Lung (tissue), 16 donors: ENCODE results near the gene OXSR1. TPM values are rescaled to one million over a fixed set of nuclear protein-coding genes. Genes with fewer than 3 reads are reported as not detected.

ENCODE experiments used
- ATAC-seq: fragments of 200-7000 bp; cut with Tn5 transposase; one replicate; pipeline ENCODE4 v1.9.1; 2020; ENCODE audit warnings: moderate number of reproducible peaks; ENCODE audit not compliant: insufficient read depth, low FRiP score
- DNase-seq, 3 donors: peaks; one replicate each; pipeline ENCODE4 v3.0.0-alpha.2; 2013 to 2017
- H3K27ac ChIP-seq, 2 donors: one replicate each; pipeline ENCODE4 v1.5.1; 2013; ENCODE audit warnings: mild to moderate bottlenecking in 2 of 2, moderate library complexity in 2 of 2, control low read depth in 1 of 2, inconsistent platforms in 1 of 2, low read depth in 1 of 2, low read length in 1 of 2
- H3K27me3 ChIP-seq, 3 donors: one replicate each; pipeline ENCODE4 v1.5.1; 2013; ENCODE audit warnings: low read length in 2 of 3; ENCODE audit not compliant: control insufficient read depth in 3 of 3, insufficient read depth in 3 of 3
- H3K36me3 ChIP-seq, 4 donors: one replicate each; pipeline ENCODE4 v1.5.1; 2013; ENCODE audit warnings: low read length in 4 of 4, mild to moderate bottlenecking in 1 of 4, moderate library complexity in 1 of 4; ENCODE audit not compliant: control insufficient read depth in 4 of 4, insufficient read depth in 4 of 4
- H3K4me1 ChIP-seq, 5 donors: one replicate each; pipeline ENCODE4 v1.5.1; 2013; ENCODE audit warnings: low read length in 5 of 5, mild to moderate bottlenecking in 2 of 5, moderate library complexity in 1 of 5; ENCODE audit not compliant: control insufficient read depth in 5 of 5, insufficient read depth in 5 of 5
- H3K4me3 ChIP-seq: one replicate; pipeline ENCODE4 v1.5.1; 2013; ENCODE audit warnings: mild to moderate bottlenecking, control low read depth, moderate library complexity
- H3K9ac ChIP-seq, 2 donors: one replicate each; pipeline ENCODE4 v1.5.1; 2013; ENCODE audit warnings: low read length in 2 of 2, control low read depth in 1 of 2; ENCODE audit not compliant: insufficient read depth in 1 of 2
- H3K9me3 ChIP-seq, 4 donors: one replicate each; pipeline ENCODE4 v1.5.1; 2013; ENCODE audit warnings: low read length in 3 of 4, mild to moderate bottlenecking in 1 of 4, moderate library complexity in 1 of 4; ENCODE audit not compliant: control insufficient read depth in 4 of 4, insufficient read depth in 3 of 4
- WGBS, 2 donors: extraction: QIAGEN DNeasy Blood & Tissue Kit; methylation state at CpG; one replicate each; pipeline ENCODE4 v1.1.7; 2013; 5-methylcytosine and 5-hydroxymethylcytosine counted together
- long read RNA-seq, 5 donors: transcript quantifications; one replicate each; lab custom pipeline, GENCODE V29; 2026
- polyA plus RNA-seq, 2 donors: library from polyadenylated mRNA; stranded (reverse); fragments of 200-250 nt; gene quantifications; one replicate each; pipeline ENCODE4 v1.2.1, GENCODE V29; 2013
- total RNA-seq, 2 donors: library from RNA; depleted of rRNA in 1 of 2; stranded (reverse); fragments of >200 nt in 1 of 2; gene quantifications; one replicate each; pipeline ENCODE4 v1.2.1, GENCODE V29; 2014 to 2021
- TF ChIP-seq, protein P1 (sequence below): IDR thresholded peaks from 2 replicates; pipeline ENCODE4 v1.5.1; 2012; ENCODE audit warnings: mild to moderate bottlenecking; ENCODE audit errors: control extremely low read depth, extremely low read depth
- donor health status: control.
- donor health status: control.
- donor health status: Bipolar disorder and iron deficiency.
- donor health status: healthy.
- donor health status: DM: yes; HTN: yes; CAD: no.

The OXSR1 gene
- total RNA-seq (10 to 100 TPM; 28.8 to 38.9 TPM), polyA plus RNA-seq (10 to 100 TPM; 11.9 to 21.0 TPM)
- long read RNA-seq, donor 1, full-length matches to known transcripts: 2 of 7 reads
- long read RNA-seq, donor 1, partial matches to known transcripts: 5 of 7 reads
- long read RNA-seq, donor 1, other reads (novel, unspliced or antisense): 0 of 7 reads
- long read RNA-seq, donor 2, full-length matches to known transcripts: 3 of 3 reads
- long read RNA-seq, donor 2, partial matches to known transcripts: 0 of 3 reads
- long read RNA-seq, donor 2, other reads (novel, unspliced or antisense): 0 of 3 reads
- long read RNA-seq, donor 3, full-length matches to known transcripts: 2 of 35 reads
- long read RNA-seq, donor 3, partial matches to known transcripts: 33 of 35 reads
- long read RNA-seq, donor 3, other reads (novel, unspliced or antisense): 0 of 35 reads
- long read RNA-seq, donor 4, full-length matches to known transcripts: 2 of 2 reads
- long read RNA-seq, donor 4, partial matches to known transcripts: 0 of 2 reads
- long read RNA-seq, donor 4, other reads (novel, unspliced or antisense): 0 of 2 reads
- long read RNA-seq, donor 5, full-length matches to known transcripts: 5 of 14 reads
- long read RNA-seq, donor 5, partial matches to known transcripts: 9 of 14 reads
- long read RNA-seq, donor 5, other reads (novel, unspliced or antisense): 0 of 14 reads

DNA sequence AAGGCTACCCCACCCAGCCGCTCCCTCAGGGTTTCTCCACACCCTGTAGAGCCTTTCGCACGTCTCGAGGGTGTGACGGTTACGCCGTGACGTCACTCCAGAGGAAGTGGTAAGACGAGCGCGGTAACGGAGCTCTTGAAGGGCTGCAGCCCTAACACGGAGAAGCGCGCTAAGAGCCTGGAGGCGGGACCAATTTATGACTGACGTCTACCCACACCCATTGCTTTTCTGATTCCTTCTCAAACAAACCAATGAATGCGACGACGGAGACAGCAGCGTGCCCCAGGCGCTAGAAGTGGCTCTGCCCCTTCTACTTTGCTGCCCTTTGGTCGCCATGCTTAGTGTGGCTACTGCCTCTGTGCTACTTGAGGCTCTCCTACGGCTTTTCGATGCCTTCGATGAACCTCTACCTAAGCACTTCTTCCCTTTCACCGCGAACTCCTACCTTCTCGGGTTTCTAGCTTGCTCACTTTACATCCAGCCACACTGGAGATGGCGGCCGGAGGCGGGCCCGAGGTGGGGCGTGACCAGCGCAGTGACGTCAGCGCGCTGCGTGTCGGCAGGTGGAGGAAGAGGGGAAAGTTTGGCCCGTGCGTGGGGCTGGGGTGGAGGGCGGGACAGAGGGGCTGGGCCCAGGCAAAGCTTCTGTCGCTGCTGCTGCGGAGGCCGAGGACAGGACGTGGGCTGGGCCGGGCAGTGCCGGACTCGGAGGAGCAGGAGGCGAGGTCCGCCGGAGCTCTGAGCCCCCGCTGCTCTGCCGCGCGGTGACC lies at the start of gene OXSR1:
Gene OXSR1 (plus strand): TSS at position 586 of the 770 bp plus-strand sequence. CDS start 340 bp downstream, outside the sequence.
- Histone ChIP-seq H3K27ac (peak within 1 kb of the TSS; percentile 96), H3K27me3 (no peaks in the 10 kb centered on the region), H3K9ac (peak within 1 kb of the TSS; percentile 87 to 96), H3K36me3 (no peaks in the 10 kb centered on the region), H3K9me3 (no peaks in the 10 kb centered on the region), H3K4me1 (peaks cover 0 to 8% (median 5%) of the 10 kb centered on the region in 5 donors), H3K4me3 (peak within 1 kb of the TSS; percentile 77)
- DNase-seq (peak; percentile 99 to 100 (median 100)), ATAC-seq (peak; percentile 96)
- TF ChIP-seq, protein P1, sequence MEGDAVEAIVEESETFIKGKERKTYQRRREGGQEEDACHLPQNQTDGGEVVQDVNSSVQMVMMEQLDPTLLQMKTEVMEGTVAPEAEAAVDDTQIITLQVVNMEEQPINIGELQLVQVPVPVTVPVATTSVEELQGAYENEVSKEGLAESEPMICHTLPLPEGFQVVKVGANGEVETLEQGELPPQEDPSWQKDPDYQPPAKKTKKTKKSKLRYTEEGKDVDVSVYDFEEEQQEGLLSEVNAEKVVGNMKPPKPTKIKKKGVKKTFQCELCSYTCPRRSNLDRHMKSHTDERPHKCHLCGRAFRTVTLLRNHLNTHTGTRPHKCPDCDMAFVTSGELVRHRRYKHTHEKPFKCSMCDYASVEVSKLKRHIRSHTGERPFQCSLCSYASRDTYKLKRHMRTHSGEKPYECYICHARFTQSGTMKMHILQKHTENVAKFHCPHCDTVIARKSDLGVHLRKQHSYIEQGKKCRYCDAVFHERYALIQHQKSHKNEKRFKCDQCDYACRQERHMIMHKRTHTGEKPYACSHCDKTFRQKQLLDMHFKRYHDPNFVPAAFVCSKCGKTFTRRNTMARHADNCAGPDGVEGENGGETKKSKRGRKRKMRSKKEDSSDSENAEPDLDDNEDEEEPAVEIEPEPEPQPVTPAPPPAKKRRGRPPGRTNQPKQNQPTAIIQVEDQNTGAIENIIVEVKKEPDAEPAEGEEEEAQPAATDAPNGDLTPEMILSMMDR: no peak
- WGBS, 2 donors: 0% methylated on average over 53 to 57 of the region's 57 CpGs

DNA sequence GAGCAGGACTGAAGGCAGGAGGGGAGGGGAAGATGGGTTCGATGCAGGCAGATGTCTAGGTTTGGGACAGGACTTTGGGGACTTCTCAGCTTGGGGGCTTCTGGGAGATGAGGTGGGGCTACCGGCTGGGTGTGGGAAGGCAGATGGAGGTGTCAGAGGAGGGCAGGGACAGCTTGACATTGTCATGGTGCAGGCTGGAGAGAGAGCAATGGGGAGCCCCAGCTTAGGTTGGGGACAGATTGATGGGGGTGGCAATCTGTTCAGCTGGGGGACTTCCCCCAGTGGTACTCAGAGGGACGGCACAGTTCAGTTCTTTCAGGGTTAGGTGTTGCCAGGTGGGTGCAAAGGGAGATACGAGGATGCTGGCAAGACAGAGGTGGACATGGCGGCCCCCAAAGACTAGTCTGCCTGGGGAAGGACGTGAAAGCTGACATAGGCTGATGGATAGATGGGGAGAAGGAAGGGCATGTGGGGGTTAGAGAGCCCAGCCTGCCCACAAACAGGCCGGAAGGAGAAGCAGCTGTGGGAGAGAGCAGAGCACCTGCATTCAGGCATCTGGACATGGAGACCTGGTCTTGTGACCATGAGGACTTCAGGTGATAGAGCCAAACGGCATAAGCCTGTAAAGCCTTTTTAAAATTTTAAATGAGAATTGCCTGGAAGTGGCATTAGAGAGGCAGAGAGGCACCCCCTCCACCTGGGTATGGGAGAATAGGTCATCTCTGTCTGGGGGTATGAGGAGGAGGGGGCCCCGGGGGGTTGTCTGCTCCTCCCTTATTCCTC lies 49.5 kb upstream of the OXSR1 start:
- Histone ChIP-seq H3K9me3 (no peaks in the 10 kb centered on the region), H3K27me3 (no peaks in the 10 kb centered on the region), H3K36me3 (peaks cover 0 to 13% (median 5%) of the 10 kb centered on the region in 4 donors), H3K9ac (no peak overlapping the region), H3K4me3 (no peak overlapping the region), H3K4me1 (no peaks in the 10 kb centered on the region), H3K27ac (no peak overlapping the region)
- ATAC-seq (no peak), DNase-seq (no peak)
- WGBS, 2 donors: 69 to 72% methylated on average over 9 of the region's 9 CpGs
- TF ChIP-seq, protein P1: no peak

- Histone ChIP-seq H3K9me3 (no peaks in the 10 kb centered on the region), H3K36me3 (peaks cover 0 to 21% (median 5%) of the 10 kb centered on the region in 4 donors), H3K27ac (no peak overlapping the region), H3K4me1 (no peaks in the 10 kb centered on the region), H3K4me3 (no peak overlapping the region), H3K9ac (no peak overlapping the region), H3K27me3 (no peaks in the 10 kb centered on the region)
- TF ChIP-seq, protein P1: no peak
- DNase-seq (no peak), ATAC-seq (no peak)
- 89 to 95% methylated on average over 12 of the region's 12 CpGs for WGBS, 2 donors
These were observed 48.7 kb upstream of the OXSR1 start for GRCh38 chr3:38116471-38117162.
